ENCODE measurements around the gene HDHD3. TPM values are rescaled to one million over a fixed set of nuclear protein-coding genes. Genes with fewer than 3 reads are reported as not detected.
"Not testable (repeated sequence)": the region's sequence is repeated elsewhere in the genome, so short reads cannot be mapped to it uniquely, and the experiment has no call there.

HDHD3 gene
- 10 to 100 TPM; 20.0 to 21.3 TPM for total RNA-seq

- ATAC-seq (ENCODE audit: low read depth) = peak; percentile 93
- H3K27ac Mint-ChIP-seq = peak within 1 kb of the TSS; percentile 85
- peak; percentile 86 for DNase-seq
- H3K27me3 Mint-ChIP-seq = peaks cover 3% of the 10 kb centered on the region
- H3K4me3 Mint-ChIP-seq = peak within 1 kb of the TSS; percentile 91
- H3K9me3 Mint-ChIP-seq = no peaks in the 10 kb centered on the region
- H3K4me1 Mint-ChIP-seq = peaks cover 15% of the 10 kb centered on the region
- POLR2A ChIA-PET = interaction anchor here (0.6 to 2.7 kb wide), 9 partner anchors 12 to 1221 kb away, joined by 3 to 13 read pairs (median 5); partner anchors contain the start of genes ALAD, BSPRY, C9orf43 and CDC26
- peaks cover 8% of the 10 kb centered on the region for H3K36me3 Mint-ChIP-seq
These were observed at the start of gene HDHD3 for GRCh38 chr9:113376634-113377567. HDHD3 (minus strand) TSS chr9:113376986; CDS start chr9:113374354, 2,632 bp downstream.

GRCh38 chr9:113425072-113425471 lies 48.3 kb upstream of the HDHD3 start:
- Mint-ChIP-seq H3K9me3 (no peaks in the 10 kb centered on the region), H3K36me3 (no peaks in the 10 kb centered on the region), H3K27ac (no peak overlapping the region), H3K4me1 (peaks cover 4% of the 10 kb centered on the region), H3K27me3 (peaks cover 22% of the 10 kb centered on the region), H3K4me3 (no peak overlapping the region)
- DNase-seq (no peak), ATAC-seq (ENCODE audit: low read depth) (no peak)
- POLR2A ChIA-PET = no interaction called here

- Mint-ChIP-seq H3K36me3 (no peaks in the 10 kb centered on the region), H3K27me3 (peaks cover 19% of the 10 kb centered on the region), H3K27ac (no peak overlapping the region), H3K4me3 (no peak overlapping the region), H3K4me1 (peaks cover 4% of the 10 kb centered on the region), H3K9me3 (no peaks in the 10 kb centered on the region)
- ATAC-seq (ENCODE audit: low read depth) (no peak), DNase-seq (no peak)
- POLR2A ChIA-PET = no interaction called here
These were observed 44.9 kb upstream of the HDHD3 start for GRCh38 chr9:113421726-113422125.

GRCh38 chr9:113417370-113417769 lies 40.6 kb upstream of the HDHD3 start:
- no peaks in the 10 kb centered on the region for H3K27me3 Mint-ChIP-seq
- no peaks in the 10 kb centered on the region for H3K36me3 Mint-ChIP-seq
- POLR2A ChIA-PET = interaction anchor here (0.7 kb wide), 1 partner anchor 16 kb away, joined by 3 read pairs; the partner anchor contains the start of gene ALAD
- DNase-seq (no peak), ATAC-seq (ENCODE audit: low read depth) (no peak)
- H3K9me3 Mint-ChIP-seq = no peaks in the 10 kb centered on the region
- H3K4me1 Mint-ChIP-seq = no peaks in the 10 kb centered on the region
- no peak overlapping the region for H3K4me3 Mint-ChIP-seq
- no peak overlapping the region for H3K27ac Mint-ChIP-seq

- POLR2A ChIA-PET = no interaction called here
- no peak overlapping the region for H3K4me3 Mint-ChIP-seq
- no peaks in the 10 kb centered on the region for H3K27me3 Mint-ChIP-seq
- no peak for ATAC-seq (ENCODE audit: low read depth)
- H3K9me3 Mint-ChIP-seq = no peaks in the 10 kb centered on the region
- no peaks in the 10 kb centered on the region for H3K36me3 Mint-ChIP-seq
- no peaks in the 10 kb centered on the region for H3K4me1 Mint-ChIP-seq
- no peak for DNase-seq
- H3K27ac Mint-ChIP-seq = no peak overlapping the region
These were observed 39.4 kb upstream of the HDHD3 start for GRCh38 chr9:113416149-113416721.

- ATAC-seq (ENCODE audit: low read depth) = peak; percentile 96
- POLR2A ChIA-PET = interaction anchor here (0.6 to 3.0 kb wide), 22 partner anchors 10 to 255 kb away, joined by 3 to 33 read pairs (median 5); partner anchors contain the start of genes ALAD, BSPRY, CDC26 and FKBP15
- peak within 1 kb of the TSS; percentile 100 for H3K27ac Mint-ChIP-seq
- peak; percentile 97 for DNase-seq
- no peaks in the 10 kb centered on the region for H3K9me3 Mint-ChIP-seq
- H3K4me1 Mint-ChIP-seq = peaks cover 18% of the 10 kb centered on the region
- H3K4me3 Mint-ChIP-seq = peak within 1 kb of the TSS; percentile 96
- H3K27me3 Mint-ChIP-seq = no peaks in the 10 kb centered on the region
- H3K36me3 Mint-ChIP-seq = peaks cover 14% of the 10 kb centered on the region
These were observed 33.5 kb upstream of the HDHD3 start, which contains the start of the genes C9orf43 and POLE3 for GRCh38 chr9:113410207-113410864. C9orf43 (plus strand) TSS chr9:113410747; CDS start chr9:113413494, 2,747 bp downstream. POLE3 (minus strand) TSS chr9:113410675; CDS start chr9:113410293, 382 bp downstream.

GRCh38 chr9:113409883-113410206 lies 33.1 kb upstream of the HDHD3 start:
- Mint-ChIP-seq H3K27me3 (no peaks in the 10 kb centered on the region), H3K4me3 (peak overlapping the region; percentile 96), H3K4me1 (peaks cover 18% of the 10 kb centered on the region), H3K9me3 (no peaks in the 10 kb centered on the region), H3K27ac (peak overlapping the region; percentile 100), H3K36me3 (peaks cover 14% of the 10 kb centered on the region)
- ATAC-seq (ENCODE audit: low read depth) = peak; percentile 25
- POLR2A ChIA-PET = interaction anchor here (0.6 to 3.0 kb wide), 21 partner anchors 10 to 1777 kb away, joined by 3 to 33 read pairs (median 5); partner anchors contain the start of genes ALAD, BSPRY, CDC26 and FKBP15
- DNase-seq = no peak

- no peak for ATAC-seq (ENCODE audit: low read depth)
- H3K9me3 Mint-ChIP-seq = no peaks in the 10 kb centered on the region
- DNase-seq = no peak
- H3K4me1 Mint-ChIP-seq = peaks cover 18% of the 10 kb centered on the region
- peak overlapping the region; percentile 96 for H3K4me3 Mint-ChIP-seq
- H3K27me3 Mint-ChIP-seq = no peaks in the 10 kb centered on the region
- POLR2A ChIA-PET = interaction anchor here (0.6 to 3.0 kb wide), 19 partner anchors 9 to 1777 kb away, joined by 3 to 33 read pairs (median 5); partner anchors contain the start of genes ALAD, BSPRY, CDC26 and FKBP15
- H3K27ac Mint-ChIP-seq = peak overlapping the region; percentile 100
- H3K36me3 Mint-ChIP-seq = peaks cover 14% of the 10 kb centered on the region
These were observed 32.7 kb upstream of the HDHD3 start for GRCh38 chr9:113409481-113409880.

- Mint-ChIP-seq H3K36me3 (peaks cover 14% of the 10 kb centered on the region), H3K27ac (peak overlapping the region; percentile 61), H3K4me3 (peak overlapping the region; percentile 44), H3K4me1 (peaks cover 18% of the 10 kb centered on the region)
- peak; percentile 54 for DNase-seq
- not testable (repeated sequence) for H3K27me3 Mint-ChIP-seq; ATAC-seq (ENCODE audit: low read depth); H3K9me3 Mint-ChIP-seq
- POLR2A ChIA-PET = interaction anchor here (0.7 kb wide), 1 partner anchor 58 kb away, joined by 3 read pairs; no protein-coding TSS in a partner anchor
These were observed 30.2 kb upstream of the HDHD3 start for GRCh38 chr9:113406873-113407511.

GRCh38 chr9:113406353-113406752 lies 29.6 kb upstream of the HDHD3 start:
- Mint-ChIP-seq H3K4me1 (peaks cover 22% of the 10 kb centered on the region), H3K36me3 (peaks cover 14% of the 10 kb centered on the region), H3K27ac (peak overlapping the region; percentile 61)
- POLR2A ChIA-PET = interaction anchor here (0.7 kb wide), 1 partner anchor 58 kb away, joined by 3 read pairs; no protein-coding TSS in a partner anchor
- H3K27me3 Mint-ChIP-seq; ATAC-seq (ENCODE audit: low read depth); DNase-seq; H3K9me3 Mint-ChIP-seq; H3K4me3 Mint-ChIP-seq: not testable (repeated sequence)

GRCh38 chr9:113403646-113404045 lies 26.9 kb upstream of the HDHD3 start:
- POLR2A ChIA-PET = interaction anchor here (0.6 to 1.3 kb wide), 2 partner anchors 84 to 1001 kb away, joined by 3 to 4 read pairs; no protein-coding TSS in a partner anchor
- Mint-ChIP-seq H3K4me1 (peaks cover 25% of the 10 kb centered on the region), H3K4me3 (no peak overlapping the region), H3K27me3 (no peaks in the 10 kb centered on the region), H3K27ac (no peak overlapping the region), H3K36me3 (peaks cover 6% of the 10 kb centered on the region), H3K9me3 (no peaks in the 10 kb centered on the region)
- ATAC-seq (ENCODE audit: low read depth) (no peak), DNase-seq (no peak)

- POLR2A ChIA-PET = interaction anchor here (0.6 to 4.6 kb wide), 7 partner anchors 9 to 257 kb away, joined by 3 to 33 read pairs (median 5); partner anchors contain the start of genes C9orf43, HDHD3, POLE3 and WDR31
- DNase-seq = peak; percentile 100
- Mint-ChIP-seq H3K4me1 (peaks cover 15% of the 10 kb centered on the region), H3K27ac (peak within 1 kb of the TSS; percentile 89), H3K4me3 (peak within 1 kb of the TSS; percentile 97), H3K36me3 (no peaks in the 10 kb centered on the region), H3K27me3 (no peaks in the 10 kb centered on the region), H3K9me3 (no peaks in the 10 kb centered on the region)
- peak; percentile 99 for ATAC-seq (ENCODE audit: low read depth)
These were observed 24.4 kb upstream of the HDHD3 start, which contains the start of gene ALAD for GRCh38 chr9:113401027-113401792. ALAD (minus strand) TSS chr9:113401284; CDS start chr9:113393559, 7,725 bp downstream.

All from activated naive CD8-positive, alpha-beta T cell treated with anti-CD3 and anti-CD28 coated beads, Interleukin-2, amount 10 ng/mL, durations not matched to agents 7 days and 5 days (primary cell).